Activated gamma-delta T cell (primary cell): ENCODE measurements around the gene DOCK8.
A peak's percentile ranks its signal among the peaks of the same experiment; 100 is the strongest.
"Not testable (repeated sequence)": the region's sequence is repeated elsewhere in the genome, so short reads cannot be mapped to it uniquely, and the experiment has no call there.

Source experiments
- DNase-seq: peaks from one replicate; lab custom pipeline; 2025; lab: John Stamatoyannopoulos, UW
- total RNA-seq, 2 donors: gene quantifications; one replicate each; lab custom pipeline; 2026; lab: John Stamatoyannopoulos, UW

DOCK8 gene
- 580 to 628 reads per million in 2 donors for total RNA-seq

DNA sequence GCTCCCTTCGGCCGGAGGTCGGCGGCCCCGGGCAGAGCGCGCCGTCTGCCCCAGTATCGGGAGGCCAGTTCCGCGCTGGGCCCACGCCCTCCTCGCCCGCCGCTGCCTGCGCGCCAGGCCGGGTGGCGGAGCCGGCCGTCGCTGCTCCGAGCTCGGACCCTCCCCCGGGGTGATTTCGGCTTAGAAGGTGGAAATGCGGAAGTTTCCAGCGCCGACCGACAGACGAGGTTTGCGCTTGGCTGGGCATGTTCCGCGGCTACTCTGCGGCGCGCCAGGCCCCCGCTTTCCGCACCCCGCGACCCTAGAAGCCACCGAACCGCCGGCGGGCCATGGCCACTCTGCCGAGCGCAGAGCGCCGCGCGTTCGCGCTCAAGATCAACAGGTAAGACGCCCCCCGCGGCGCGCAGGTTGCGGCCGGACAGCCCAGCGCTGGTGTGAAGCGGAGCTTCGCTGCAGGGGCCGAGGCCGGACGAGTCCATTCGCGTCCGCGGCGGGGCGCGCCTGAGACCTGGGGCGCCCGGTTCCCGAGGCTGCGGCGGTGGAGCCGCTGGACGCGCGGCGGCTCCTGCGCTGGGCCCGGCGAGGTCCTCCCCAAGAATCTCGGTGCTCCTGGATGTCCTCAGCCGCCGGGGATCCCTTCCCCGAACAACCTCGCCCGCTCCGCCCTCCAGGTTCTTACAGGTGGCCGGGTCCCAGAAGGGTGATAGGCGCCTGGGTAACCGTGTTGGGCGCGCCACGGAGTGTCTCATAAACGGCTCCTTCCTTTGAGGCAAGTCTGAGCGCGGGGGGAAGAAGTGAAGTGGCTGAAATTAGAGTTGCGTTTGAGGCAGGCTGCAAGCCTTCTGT, at the start of gene DOCK8:
TSS of gene DOCK8 (plus strand) at position 218 of the 846 bp plus-strand sequence. CDS start at position 330, 112 bp downstream.
- peak; percentile 29 for DNase-seq

DNA sequence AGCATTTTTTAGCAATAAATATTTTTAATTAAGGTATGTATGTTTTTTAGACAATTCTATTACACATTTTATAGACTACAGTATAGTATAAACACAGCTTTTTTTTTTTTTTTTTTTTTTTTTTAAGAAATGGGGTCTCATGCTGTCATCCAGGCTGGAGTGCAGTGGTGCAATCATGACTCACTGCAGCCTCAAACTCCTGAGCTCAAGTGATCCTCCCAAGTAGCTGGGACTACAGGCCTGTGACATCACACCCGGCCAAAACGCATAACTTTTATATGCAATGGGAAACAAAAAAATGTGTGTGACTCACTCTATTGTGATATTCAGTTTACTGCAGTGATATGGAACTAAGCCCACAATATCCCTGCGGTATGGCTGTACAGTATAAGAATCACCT, 44.9 kb upstream of the DOCK8 start:
- not testable (repeated sequence) for DNase-seq

DNA sequence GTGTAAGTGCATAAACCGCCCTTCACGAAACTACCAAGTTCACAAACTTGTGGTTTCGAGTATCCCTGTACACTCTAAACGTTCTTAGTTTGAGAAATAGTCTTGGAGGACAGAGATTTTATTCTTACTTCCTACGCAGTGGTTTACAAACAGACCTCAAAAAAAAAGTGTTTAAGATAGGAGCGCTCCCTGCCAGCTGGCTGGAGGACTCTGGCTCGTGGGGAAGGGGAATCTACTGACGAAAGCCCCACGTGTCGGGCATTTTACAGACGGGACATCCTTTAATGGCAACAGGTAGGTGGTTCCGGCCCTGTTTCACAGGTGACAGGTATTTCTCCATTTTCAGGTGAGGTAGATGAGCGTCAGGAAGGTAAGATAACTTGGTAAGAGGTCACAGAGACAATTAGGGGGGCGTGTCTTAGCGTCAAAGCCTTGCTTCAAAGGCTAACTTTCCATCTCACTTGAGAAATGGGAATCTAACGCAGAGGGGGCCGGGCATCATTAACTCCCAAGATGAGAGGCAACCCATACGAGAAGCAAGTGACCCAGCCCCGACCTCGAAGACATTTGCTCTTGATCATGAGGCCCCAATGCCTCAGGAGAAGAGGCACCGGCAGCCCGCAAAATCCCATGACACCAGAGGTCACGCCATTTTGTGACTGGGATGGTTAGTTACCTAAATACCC, 36.4 kb upstream of the DOCK8 start:
- not testable (repeated sequence) for DNase-seq

DNA sequence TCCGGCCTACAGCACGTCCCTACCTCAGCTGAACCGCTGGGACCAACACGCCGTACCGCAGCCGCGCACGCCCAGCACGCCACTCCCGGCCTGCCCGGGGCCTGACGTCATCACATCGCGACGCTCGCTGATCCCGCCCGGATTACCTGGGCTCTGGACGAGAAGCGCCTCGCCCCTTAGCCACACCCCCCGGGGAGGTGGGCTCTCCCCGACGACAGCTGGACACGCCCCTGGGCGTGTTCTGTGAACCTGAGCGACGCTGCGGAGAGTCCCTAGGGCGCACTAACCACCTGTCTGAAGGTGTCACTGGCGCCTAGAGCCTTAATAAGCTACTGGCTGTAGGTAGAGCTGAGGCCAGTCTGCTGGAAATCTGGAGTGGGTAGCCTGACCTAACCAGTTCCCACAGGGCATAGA, 35.7 kb upstream of the DOCK8 start, which contains the start of gene ZNG1A:
TSS of gene ZNG1A (minus strand) at position 87 of the 414 bp plus-strand sequence. CDS start 87 bp downstream, outside the sequence.
- not testable (repeated sequence) for DNase-seq

DNA sequence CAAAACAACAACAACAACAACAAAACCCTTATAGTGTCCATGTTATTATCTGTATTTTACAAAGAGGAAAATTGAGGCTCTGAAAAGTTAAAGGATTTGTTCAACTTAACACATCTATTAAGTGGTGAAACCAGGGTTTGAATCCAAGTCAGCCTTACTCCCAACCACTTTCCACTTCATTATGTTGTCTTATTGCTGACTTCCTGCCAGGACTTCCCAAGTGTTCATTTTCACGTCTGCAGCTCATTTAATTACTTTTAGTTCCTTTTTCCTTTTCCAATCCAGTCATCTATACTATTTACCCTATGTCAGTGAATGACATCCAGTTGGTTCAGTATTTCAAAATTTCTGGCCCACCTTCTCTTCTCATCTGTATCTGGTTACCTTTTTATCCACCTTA, 15.1 kb upstream of the DOCK8 start:
- not testable (repeated sequence) for DNase-seq

DNA sequence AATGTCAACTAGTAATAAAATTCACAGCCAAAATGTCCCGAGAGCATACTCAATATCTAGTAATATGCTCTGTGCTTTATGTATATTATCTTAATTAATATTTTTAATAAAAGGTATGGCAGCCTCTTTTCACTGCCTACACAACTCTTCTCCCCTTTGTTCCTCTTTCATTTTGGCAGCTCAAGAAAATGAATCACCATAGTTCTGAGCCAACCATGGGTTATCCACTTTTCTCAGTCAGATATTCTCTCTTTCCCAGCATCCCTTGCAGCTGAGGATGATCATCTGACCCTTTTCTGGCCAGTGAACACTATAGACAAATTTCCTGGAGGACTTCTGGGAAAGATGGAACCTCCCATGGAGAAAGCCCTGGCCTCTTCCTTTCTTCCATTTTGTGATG, 8.2 kb upstream of the DOCK8 start:
- no peak for DNase-seq

DNA sequence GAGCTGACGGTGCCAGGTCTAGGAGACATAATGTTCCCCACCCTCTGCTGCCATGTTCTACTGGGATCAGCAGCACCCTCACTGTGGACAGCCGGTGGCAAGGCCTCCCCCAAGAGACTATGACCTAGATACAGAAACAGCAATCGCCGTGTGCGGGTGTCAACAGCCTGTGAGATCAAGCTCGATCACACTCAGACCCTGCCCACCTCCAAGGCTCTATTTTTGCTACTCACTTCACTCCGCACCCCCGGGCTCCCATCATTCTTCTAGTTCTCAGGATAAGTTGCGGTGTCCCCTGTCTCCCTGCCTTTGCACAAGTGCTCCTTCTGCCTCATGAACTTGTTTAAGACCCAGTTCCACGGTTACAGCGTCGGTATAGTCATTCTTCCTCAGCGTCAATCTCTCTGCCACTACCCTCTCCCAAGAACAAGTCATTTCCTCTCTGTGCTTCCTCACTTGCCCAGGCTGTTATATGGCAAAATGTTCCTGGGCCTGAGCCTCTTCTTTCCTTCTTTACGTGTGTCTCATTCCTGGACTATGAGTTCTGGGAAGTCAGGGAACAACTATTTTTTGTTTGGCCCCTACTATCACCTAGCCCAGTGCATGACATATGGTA, 5.4 kb upstream of the DOCK8 start:
- DNase-seq = no peak

DNA sequence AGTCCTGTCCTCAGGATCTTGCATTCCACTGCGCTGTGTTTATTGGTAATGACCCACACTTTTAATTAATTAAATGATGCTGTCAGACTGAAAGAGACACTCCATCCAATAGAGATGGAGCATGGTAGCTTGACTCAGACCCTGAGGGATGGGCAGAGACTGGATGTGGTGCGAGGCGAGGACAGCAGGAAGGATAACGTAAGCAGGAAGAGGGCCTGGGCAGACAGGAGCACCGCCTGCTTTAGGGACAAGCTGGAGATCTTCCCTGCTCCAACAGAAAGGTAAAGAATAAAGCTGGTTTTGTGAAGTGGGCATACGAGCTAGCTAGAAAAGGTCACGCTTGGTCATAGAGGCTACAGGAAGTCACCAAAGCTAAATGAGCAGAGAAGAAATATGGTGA, 3.6 kb upstream of the DOCK8 start:
- no peak for DNase-seq

DNA sequence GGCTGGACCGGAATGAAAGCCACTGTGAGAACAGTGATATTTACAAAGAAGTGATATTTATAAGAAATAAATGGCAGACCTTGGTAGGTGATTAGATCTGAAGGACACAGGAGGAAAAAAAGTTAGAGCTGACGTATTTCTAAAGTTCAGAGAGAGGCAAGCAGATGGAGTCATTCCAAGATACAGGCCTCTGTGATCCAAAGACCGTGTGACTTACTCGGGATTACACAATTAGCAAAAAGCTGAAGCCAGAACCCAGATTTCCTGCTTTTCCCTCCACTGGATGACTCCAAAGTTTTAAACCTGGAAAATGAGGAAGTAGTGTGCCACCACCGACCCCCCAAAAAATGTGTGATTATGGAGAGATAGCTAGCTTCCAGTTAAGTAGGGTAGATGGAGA, 3.1 kb upstream of the DOCK8 start:
- DNase-seq = no peak

DNA sequence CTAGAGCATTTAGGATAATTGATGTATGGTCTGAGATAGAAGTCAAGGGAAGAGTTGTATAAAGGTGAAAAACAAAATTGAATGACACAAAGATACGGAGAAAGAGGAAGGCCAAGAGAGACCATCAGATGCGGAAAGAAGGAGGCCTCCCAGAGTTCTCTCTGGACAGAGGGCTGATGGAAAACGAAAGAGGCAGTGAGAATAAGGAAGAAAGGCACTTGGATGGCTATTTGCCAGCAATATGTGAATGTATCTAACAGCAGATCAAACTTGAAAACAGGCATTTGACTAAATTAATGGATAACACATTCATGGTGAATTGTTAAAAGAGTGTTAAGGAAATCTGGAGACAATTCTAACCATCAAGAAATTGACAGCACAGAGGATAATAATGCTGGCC, 2.4 kb upstream of the DOCK8 start:
- no peak for DNase-seq

DNA sequence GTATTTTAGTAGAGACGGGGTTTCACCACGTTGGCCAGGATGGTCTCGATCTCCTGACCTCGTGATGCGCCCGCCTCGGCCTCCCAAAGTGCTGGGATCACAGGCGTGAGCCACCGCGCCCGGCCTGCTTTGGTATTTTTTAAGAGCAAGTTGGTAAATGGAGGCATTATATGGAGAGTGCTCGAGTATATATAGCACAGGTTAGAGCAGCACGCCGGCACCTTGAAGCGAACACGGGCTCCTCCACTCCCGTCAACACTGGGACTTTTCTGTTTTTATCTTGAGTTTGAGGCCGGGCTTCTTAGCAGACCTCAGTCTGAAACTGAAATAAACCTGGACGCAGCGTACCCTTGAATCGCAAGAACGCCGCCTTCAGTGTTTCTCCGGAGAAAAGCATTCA, 764 bp upstream of the DOCK8 start:
- DNase-seq = not testable (repeated sequence)

DNA sequence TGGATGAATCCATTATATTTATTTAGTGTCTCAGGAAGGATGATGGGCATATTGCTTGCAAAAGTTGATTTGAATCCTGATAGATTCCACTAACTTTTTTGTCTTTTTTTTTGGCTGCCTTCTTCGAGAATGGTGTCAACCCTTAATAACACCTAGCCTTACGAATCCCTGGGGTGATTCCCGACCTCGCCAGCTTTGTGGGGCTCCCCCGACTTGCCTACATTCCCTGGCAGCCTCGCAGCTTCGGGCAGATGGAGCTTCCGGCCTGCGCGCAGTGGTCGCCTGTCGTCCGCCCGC, 366 bp upstream of the DOCK8 start:
- no peak for DNase-seq

DNA sequence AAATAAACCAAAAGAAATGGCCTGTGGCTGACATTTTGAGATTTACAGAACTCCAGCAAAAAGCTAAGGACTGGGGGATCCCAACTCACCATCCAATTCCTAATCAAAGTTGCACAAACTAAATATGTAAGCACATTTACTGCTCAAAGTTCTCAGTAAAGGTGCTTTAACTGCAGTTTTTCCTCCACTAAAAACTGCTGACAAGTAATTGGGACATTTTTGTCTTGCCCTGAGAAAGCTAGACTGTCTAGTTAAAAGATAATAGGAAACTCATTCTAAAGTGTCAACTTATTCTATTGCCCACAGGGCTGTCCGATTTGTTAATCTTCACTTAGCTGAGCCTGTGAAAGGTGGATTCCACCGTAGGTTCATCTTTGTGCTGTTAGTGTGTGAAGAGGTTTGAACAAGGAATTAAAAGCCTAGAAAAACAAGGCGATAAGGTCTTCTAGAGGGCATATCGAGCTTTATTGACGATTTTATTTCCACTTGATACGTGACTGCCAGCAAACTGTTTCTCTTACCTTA, 1.0 kb downstream of the DOCK8 start:
- no peak for DNase-seq

DNA sequence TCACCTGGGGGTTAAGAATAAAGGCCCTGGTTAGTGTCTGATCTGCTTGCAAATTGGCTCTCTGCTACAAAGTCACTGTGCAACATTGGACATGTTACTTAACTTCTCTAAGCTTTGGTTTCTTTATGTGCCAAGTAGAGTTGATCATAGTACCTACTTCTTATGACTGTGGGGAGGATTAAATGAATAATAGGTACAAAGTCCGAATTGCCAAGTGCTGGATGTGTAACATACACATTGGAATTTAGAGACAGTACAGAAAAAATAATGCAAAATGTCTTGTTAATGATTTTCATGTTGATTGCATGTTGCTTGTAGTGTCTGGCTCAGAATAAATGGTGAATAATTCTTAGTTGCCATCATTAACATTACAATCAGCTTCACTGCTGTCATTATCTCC, 2.2 kb downstream of the DOCK8 start:
- DNase-seq = no peak

DNA sequence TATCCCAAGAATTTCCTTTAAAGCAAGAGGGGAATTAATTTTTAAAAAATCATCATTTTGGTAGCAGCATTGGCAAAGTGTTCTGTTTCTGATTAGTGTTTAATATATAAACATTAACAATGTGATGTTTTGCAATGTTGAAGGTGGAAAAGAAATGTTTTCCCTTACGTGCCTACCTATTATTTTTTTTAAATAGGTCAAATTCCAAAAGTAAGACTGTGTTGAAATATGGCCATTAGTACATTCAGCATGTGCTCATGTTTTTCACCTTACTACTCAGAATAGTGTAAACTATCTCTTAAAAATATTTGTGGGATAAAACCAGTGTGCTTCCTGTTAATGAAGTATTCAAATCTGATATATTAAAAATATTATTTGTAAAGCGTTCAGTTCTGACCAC, 3.3 kb downstream of the DOCK8 start:
- DNase-seq = no peak

DNA sequence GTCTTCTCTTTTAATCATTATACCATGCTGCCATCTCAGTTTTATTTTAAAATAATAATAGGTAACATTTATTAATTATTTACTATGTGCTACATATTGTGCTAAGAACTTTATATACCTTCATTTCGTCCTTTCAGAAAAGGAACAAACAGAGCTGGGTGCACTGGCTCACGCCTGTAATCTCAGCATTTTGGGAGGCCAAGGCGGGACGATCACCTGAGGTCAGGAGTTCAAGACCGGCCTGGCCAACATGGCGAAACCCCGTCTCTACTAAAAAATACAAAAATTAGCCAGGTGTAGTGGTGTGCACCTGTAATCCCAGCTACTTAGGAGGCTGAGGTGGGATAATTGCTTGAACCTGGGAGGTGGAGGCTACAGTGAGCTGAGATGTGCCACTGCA, 4.4 kb downstream of the DOCK8 start:
- not testable (repeated sequence) for DNase-seq

DNA sequence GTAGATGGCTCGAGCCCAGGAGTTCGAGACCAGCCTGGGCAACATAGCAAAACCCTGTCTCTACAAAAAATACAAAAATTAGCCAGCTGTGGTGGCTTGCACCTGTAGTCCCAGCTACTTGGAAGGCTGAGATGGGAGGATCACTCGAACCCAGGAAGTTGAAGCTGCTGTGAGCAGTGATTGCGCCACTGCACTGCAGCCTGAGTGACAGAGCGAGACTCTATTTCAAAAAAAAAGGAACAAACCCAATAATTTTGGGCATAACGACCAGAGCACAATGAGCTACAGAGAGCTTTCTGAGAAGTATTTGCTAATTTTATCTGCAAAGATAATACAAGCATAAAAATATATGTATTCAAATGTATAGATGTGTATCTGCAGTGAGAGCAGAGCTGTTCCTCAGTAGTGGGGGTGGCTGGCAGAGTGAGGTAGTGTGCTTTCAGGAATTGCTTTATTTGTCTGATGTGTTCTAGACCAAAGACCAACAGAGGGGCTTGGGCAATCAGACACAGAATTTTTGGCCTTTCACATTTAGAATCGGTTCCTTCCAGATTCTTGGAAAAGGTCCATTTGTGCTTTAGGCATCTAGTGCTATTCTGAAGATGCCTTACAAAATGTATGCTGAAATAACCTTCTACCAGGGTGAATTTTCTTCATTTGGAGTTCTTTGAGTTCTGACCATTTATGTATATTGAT, 5.2 kb downstream of the DOCK8 start:
- DNase-seq = no peak

DNA sequence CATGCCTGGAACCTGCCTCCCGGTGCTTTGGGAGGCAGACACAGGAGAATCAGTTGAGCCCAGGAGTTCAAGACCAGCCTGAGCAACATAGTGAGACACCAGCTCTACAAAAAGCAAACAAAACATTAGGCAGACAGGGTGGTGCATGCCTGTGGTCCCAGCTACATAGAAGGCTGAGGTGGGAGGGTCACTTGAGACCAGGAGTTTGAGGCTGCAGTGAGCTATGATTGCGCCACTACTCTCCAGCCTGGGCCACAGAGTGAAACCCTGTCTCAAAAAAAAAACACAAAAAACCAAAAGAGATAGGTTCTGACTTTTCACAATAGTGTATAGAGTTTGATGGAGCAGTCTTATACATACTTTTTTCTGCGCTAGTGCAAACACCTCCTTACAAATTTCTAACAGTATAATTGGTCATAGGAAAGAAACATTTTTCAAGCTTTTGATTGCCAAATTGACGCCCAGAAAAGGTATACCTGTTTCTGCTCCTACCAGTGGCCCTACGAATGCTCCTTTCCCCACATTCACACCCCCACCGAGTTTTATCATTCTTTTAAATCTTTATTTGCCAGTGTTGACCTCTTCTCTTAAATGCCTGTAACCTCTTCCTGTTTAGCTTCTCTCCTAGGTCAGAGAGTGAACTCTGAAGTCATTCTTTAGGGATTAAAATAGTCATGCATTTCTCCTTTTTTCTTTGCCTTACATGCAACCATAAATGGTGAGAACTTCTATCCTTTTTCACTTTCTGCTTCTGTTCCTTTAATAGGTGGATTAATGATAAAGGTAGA, 7.5 kb downstream of the DOCK8 start:
- DNase-seq = no peak

DNA sequence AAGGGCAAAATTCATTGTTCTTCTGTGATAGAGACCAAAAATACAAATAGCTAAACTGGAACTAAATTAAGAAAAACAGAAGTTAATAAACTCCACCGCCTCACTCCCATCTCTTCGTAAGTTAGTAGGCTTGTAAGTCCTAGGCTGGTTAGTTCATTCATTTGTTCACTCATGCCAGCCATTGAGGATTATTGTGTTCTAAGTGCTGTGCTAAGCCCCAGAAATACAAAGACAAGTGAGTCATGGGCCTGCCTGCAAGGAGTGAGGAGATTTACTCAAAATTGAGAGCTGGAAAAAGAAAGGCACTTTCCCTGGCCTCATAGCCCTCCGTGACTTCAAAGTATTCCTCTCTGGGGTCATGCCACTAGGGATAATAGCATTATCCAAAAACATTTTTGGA, 8.5 kb downstream of the DOCK8 start:
- DNase-seq = no peak

DNA sequence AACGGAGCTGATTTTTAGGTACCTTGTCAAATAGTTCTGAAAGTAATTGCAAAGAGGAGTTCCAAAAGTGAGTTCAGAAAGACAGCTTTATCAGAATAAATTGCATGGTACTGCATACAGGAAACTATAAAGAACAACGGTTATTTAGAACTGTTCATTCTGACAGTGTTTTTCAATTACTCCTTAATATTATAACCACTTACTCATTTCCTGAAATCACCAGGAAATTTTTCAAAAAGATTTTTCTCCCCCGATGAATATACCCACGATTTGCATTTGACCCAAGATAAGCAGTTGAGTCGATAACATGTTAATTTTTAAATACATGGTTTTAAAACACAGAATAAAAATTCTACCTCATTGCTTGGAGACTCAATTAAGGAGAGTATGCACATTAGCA, 9.4 kb downstream of the DOCK8 start:
- no peak for DNase-seq
